WERI-Rb-1 (cell line): Measurements from ENCODE around the gene NOTUM.
A peak's percentile ranks its signal among the peaks of the same experiment; 100 is the strongest.

Experiments
- DNase-seq: peaks from one replicate; pipeline ENCODE4 v3.0.0-alpha.2; 2020
- H3K27ac ChIP-seq: fragments of 250-450 bp; sonication (Bioruptor Pico); 2 replicates; pipeline ENCODE4 v1.5.1; 2020; ENCODE audit warnings: mild to moderate bottlenecking, moderate library complexity
- H3K27me3 ChIP-seq: fragments of 250-450 bp; sonication (Bioruptor Pico); 2 replicates; pipeline ENCODE4 v1.5.1; 2021; ENCODE audit warnings: mild to moderate bottlenecking, low read depth, moderate library complexity; ENCODE audit not compliant: insufficient read depth, severe bottlenecking
- H3K36me3 ChIP-seq: fragments of 250-450 bp; sonication (Bioruptor Pico); 2 replicates; pipeline ENCODE4 v1.5.1; 2020; ENCODE audit warnings: mild to moderate bottlenecking, moderate library complexity
- H3K4me3 ChIP-seq: 2 replicates; pipeline ENCODE4 v1.5.1; 2011; ENCODE audit warnings: low read depth, mild to moderate bottlenecking, control low read depth, low read length
- H3K9me3 ChIP-seq: fragments of 250-450 bp; sonication (Bioruptor Pico); 2 replicates; pipeline ENCODE4 v1.5.1; 2021; ENCODE audit warnings: mild to moderate bottlenecking, moderate library complexity; ENCODE audit not compliant: severe bottlenecking
- TF ChIP-seq, protein P1 (sequence below): IDR thresholded peaks from 2 replicates; pipeline ENCODE4 v1.5.1; 2011; ENCODE audit warnings: low read depth, mild to moderate bottlenecking, control low read depth, inconsistent platforms, low read length

The NOTUM gene

DNA sequence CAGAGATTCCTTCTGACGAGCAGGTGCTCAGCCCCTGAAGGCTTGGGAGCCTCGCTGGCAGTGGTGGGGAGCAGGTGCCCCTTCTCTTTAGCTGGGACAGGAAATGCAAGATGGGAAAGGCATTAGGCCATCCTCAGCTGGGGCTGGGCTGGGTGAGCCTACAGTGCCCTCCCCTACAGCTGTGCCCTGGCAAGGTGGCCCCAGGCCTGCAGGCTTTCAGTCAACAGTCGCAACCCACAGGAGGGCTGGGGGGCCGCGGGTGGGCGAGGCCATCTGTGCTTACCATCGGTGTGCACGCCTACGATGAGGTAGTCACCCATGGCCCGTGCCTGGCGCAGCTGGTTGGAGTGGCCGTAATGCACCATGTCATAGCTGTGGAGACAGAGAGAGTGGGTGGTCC lies 51.8 kb downstream of the NOTUM start:
- TF ChIP-seq, protein P1, sequence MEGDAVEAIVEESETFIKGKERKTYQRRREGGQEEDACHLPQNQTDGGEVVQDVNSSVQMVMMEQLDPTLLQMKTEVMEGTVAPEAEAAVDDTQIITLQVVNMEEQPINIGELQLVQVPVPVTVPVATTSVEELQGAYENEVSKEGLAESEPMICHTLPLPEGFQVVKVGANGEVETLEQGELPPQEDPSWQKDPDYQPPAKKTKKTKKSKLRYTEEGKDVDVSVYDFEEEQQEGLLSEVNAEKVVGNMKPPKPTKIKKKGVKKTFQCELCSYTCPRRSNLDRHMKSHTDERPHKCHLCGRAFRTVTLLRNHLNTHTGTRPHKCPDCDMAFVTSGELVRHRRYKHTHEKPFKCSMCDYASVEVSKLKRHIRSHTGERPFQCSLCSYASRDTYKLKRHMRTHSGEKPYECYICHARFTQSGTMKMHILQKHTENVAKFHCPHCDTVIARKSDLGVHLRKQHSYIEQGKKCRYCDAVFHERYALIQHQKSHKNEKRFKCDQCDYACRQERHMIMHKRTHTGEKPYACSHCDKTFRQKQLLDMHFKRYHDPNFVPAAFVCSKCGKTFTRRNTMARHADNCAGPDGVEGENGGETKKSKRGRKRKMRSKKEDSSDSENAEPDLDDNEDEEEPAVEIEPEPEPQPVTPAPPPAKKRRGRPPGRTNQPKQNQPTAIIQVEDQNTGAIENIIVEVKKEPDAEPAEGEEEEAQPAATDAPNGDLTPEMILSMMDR = no peak
- peaks cover 68% of the 10 kb centered on the region for H3K36me3 ChIP-seq
- H3K27ac ChIP-seq = peak overlapping the region; percentile 13
- no peak for DNase-seq
- no peaks in the 10 kb centered on the region for H3K9me3 ChIP-seq
- H3K4me3 ChIP-seq = no peak overlapping the region
- H3K27me3 ChIP-seq = no peaks in the 10 kb centered on the region

DNA sequence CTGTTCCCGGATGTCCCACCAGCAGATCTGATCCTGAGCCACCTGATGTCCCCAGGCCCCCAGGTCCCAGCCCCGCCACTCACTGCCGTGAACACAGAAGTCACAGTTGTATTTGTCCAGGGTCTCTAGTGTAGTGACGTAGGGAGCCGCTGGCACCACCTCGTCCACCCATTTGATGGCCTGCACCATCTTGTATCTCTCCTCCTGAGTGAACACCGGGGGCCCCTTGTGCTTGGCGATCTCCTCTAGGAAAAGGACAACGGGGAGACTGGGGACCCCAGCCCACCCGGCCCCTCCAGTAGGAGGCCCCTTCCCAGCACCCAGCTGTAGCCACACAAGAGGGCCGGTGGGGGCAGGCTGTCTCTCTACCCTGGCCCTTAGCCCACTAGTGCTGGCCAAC lies 52.2 kb downstream of the NOTUM start:
- Histone ChIP-seq H3K27ac (no peak overlapping the region; the same call in 1 of the 2 replicates), H3K27me3 (no peaks in the 10 kb centered on the region), H3K36me3 (peaks cover 68% of the 10 kb centered on the region), H3K4me3 (no peak overlapping the region), H3K9me3 (no peaks in the 10 kb centered on the region)
- DNase-seq = no peak
- TF ChIP-seq, protein P1 = no peak

DNA sequence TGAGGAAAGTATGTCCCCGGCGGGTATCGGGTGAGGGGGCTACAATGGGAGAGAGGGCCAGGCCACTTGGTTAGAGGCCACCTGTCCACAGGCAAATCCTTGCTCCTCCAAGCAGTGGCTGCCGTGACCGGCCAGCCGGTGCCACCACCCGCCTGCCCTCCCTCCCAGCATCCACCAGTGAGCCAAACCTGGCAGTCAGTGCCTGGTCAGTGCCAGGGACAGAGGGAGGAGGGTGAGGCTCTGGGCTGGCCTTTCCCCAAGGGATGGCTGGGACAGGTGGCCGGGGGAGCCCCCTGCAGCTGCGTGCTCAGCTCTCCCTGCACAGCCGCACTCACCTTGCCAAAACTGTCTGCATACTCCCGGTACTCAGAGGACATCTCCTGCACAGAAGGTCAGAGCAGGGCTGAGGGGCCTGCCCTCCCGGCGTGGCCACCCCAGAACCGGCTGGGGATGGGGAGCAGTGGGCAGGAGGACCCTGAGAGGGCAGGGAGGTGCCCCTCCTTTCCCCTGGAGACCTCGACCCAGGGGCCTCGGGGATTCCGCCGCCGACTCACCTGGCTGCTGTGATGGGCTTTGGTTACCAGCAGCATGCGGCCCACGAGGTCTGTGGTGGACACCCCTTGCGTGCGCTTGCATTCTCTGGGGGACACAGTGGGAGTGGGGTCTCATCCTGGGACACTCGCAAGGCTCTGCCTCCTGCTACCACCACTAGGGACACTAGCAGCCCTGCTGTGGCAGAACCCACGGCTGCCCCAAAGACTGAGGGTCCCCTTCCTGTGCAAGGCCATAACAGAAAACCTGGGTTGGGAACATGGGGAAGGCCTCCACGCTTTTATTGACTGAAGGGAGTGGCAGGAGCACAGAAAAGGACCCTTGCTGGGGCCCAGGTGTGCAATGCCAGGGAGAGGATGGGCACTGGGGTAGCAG lies 53.5 kb downstream of the NOTUM start:
- no peak overlapping the region for H3K4me3 ChIP-seq

DNA sequence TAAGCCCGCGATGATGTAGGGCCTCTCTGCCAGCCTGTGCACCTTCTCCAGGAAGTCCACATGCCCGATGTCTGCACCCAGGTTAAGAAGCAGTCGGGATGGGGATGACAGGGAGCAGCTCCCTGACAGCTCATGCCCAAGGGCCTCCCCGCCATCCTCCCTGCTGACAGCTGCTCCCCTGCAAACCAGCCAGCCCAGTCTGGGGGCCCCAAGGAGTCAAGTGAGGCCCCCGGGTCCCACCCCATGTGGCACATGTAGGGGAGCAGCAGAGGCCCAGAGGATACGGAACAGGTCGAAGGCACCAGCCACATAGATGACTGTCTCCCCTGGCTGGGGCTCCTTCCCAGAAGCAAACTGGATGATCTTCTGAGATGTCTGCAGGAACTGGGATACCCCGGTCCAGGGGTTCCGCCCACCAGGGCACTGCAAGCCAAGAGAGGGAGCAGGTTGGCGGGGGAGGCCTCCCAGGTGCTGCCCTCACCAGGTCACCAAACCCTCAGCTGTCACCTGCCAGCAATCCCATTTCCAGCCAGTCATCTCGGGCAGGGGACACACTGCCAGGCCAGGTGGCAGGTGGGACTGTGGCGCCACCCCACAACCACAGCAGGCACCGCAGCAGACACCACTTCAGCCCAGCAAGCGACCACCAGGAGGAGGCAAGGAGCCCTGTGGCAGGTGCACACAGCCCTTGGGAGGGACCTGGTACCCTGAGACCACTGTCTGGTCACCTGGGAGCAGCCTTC lies 54.3 kb downstream of the NOTUM start:
- Histone ChIP-seq H3K36me3 (peaks cover 52% of the 10 kb centered on the region), H3K4me3 (no peak overlapping the region), H3K9me3 (no peaks in the 10 kb centered on the region), H3K27ac (no peak overlapping the region), H3K27me3 (no peaks in the 10 kb centered on the region)
- peak; percentile 75 for DNase-seq
- TF ChIP-seq, protein P1 = peak; percentile 81

More for the DNA sequence above, 53.5 kb downstream of the NOTUM start:
- Histone ChIP-seq H3K27me3 (no peaks in the 10 kb centered on the region), H3K9me3 (no peaks in the 10 kb centered on the region), H3K36me3 (peaks cover 60% of the 10 kb centered on the region), H3K27ac (no peak overlapping the region)
- no peak for DNase-seq
- TF ChIP-seq, protein P1 = peak; percentile 49

DNA sequence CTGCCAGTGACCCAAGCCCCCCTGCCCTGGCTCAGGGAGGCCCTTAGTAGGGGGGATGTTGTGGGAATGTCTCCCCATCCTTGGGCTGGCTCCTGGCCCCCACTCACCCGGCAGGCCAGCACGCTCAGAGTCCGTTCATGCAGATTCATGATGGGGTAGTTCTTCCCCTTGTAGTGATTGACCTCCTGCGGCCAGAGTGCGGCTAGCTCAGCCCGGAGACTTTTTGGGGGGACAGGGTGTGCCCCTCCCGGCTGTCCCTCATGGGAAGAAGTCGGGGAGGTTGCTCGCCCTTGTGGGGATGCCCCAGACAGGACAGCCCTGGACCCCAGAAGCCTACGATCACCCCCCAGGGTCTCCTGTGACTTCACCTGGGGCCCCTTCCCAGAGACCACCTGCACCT lies 55.0 kb downstream of the NOTUM start:
- DNase-seq = no peak
- no peaks in the 10 kb centered on the region for H3K9me3 ChIP-seq
- no peaks in the 10 kb centered on the region for H3K27me3 ChIP-seq
- no peak overlapping the region for H3K4me3 ChIP-seq
- TF ChIP-seq, protein P1 = no peak
- H3K27ac ChIP-seq = no peak overlapping the region
- H3K36me3 ChIP-seq = peaks cover 52% of the 10 kb centered on the region
